Suppressor macrophage (primary cell): ENCODE data around the gene FTSJ1.
"Not testable (repeated sequence)": the region's sequence is repeated elsewhere in the genome, so short reads cannot be mapped to it uniquely, and the experiment has no call there.

Experiments used
- DNase-seq, 4 experiments: peaks; one replicate each; pipeline ENCODE4 v3.0.0-alpha.2; 2020 to 2022
- total RNA-seq, 17 experiments: gene quantifications; one replicate each; lab custom pipeline; 2026; ENCODE audit warnings: mixed read lengths in 6 of 17, inconsistent platforms in 3 of 17; lab: John Stamatoyannopoulos, UW

The FTSJ1 gene, protein sequence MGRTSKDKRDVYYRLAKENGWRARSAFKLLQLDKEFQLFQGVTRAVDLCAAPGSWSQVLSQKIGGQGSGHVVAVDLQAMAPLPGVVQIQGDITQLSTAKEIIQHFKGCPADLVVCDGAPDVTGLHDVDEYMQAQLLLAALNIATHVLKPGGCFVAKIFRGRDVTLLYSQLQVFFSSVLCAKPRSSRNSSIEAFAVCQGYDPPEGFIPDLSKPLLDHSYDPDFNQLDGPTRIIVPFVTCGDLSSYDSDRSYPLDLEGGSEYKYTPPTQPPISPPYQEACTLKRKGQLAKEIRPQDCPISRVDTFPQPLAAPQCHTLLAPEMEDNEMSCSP
- total RNA-seq: 11.9 to 45.6 (median 25.8) reads per million in 17 experiments

DNA sequence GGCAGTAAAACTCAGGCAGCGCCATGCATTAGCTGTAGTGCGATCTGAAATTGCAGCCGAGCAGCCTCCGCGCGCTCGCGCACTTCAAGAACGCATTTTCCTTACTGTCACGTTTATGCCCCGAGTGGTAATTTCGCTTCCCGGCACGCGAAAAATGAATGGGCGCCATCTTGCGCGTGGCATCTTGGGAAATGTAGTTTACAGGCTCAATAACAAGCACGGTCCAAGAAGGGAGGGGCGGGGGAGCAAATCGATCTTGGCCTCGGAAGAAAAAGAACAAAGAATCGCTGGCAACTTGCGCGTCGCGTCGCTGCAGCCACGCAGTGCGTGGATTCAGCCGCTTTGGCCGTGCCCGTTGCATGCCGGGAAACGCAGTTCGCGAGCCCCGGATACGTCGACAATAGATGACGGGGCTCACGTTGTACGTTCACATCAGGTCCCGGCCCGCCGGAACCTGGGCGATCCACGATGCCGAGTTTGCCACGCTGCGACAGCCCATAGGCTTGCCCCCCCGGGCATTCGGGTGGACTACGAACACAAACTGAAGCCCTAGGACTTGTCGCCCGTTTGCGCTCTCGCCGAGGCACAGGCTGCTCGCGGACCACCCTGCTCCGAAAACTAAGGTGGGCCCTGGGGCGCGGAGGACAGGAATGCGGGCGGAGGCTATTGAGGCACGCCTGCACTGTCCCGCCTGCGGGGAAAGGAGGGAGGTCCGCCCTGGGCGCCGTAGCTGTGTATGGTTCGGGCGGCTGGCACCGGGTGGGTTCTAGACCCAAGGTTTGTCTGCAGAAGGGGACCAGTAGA lies at the start of gene FTSJ1:
FTSJ1 (plus strand) TSS at position 426 of the 804 bp plus-strand sequence. CDS start 1,849 bp downstream, outside the sequence.
- peak; percentile 88 to 93 (median 92) for DNase-seq

DNA sequence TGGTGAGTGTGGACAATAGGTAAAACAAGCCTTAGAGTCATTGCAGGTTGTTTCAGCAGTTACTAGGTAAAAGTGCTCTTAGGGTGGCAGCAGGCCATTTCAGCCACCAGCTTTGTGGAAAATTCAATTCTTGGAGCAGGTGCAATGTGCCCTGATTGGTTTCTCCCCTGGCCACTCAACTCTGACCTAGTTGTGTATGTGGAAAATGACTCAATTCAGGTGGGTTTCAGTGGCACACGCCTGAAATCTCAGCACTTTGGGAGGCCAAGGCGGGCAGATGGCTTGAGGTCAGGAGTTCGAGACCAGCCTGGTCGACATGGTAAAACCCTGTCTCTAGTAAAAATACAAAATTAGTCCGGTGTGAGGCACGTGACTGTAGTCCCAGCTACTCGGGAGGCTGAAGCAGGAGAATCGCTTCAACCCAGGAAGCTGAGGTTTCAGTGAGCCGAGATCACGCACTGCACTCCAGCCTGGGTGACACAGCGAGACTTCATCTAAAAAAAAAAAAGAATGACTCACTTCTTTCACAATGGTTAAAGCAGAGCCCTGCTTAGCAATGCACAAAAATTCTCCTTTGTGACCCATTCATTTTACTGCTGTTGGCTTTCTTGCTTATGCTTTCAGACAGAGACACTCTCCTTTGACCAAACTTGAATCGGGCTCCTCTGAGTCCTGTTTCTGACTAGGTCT lies 48.8 kb upstream of the FTSJ1 start:
- DNase-seq: not testable (repeated sequence)

DNA sequence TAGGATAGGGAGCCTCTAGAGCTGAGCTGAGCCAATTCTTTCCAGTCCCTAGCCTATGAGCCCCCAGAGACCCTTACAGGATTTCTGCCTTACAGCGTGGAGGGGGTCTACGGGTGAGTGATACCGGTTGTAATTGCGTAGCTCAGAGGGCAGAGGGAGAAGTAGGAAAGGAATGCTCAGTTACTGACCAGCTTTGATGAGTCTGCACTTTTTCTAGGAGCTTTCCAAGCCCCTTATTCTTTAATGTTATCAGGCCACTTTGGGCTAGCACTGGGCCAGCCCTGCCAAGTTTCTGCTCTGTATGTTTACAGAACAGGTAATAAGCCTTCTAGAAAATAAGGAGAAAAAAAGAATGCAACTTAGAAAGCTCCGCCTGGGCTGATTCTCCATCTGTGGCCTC lies 46.4 kb upstream of the FTSJ1 start:
- not testable (repeated sequence) for DNase-seq

DNA sequence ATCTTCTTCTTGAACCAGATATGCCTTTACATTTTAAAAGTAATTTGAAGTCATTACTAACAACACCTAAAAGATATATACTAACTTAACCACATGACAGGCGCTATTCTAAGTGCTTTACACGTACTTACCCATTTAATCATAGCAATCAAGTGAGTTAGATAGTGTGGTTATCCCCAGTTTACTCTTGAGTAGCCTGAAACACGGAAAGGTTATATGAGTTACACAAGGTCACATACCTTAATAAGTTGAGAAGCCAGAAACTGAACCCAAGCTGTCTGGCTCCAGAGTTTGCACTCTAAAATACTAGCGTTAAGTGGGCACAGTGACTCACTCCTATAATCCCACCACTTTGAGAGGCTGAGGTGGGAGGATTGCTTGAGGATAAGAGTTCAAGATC lies 45.8 kb upstream of the FTSJ1 start:
- DNase-seq: not testable (repeated sequence)

DNA sequence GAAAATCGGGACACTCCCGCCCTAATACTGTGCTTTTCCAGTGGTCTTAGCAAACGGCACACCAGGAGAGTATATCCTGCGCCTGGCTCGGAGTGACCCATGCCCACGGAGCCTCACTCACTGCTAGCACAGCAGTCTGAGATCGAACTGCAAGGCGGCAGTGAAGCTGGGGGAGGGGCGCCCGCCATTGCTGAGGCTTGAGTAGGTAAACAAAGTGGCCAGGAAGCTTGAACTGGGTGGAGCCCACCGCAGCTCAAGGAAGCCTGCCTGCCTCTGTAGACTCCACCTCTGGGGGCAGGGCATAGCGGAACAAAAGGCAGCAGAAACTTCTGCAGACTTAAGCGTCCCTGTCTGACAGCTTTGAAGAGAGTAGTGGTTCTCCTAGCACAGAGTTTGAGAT lies 42.3 kb upstream of the FTSJ1 start:
- DNase-seq: not testable (repeated sequence)

DNA sequence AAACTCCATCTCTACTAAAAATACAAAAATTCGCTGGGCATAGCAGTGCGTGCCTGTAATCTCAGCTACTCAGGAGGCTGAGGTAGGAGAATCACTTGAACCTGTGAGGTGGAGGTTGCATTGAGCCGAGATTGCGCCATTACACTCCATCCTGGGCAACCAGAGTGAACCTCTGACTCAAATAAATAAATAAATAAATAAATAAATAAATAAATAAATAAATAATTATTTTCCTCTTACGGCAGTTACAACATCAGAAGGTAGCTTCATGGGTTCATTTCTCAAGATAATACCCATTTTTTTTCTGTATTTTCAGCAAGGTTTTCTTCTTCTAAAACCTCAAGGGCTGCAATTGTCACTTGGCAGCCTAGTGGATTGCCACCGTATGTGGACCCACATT lies 28.8 kb upstream of the FTSJ1 start:
- DNase-seq: not testable (repeated sequence)

DNA sequence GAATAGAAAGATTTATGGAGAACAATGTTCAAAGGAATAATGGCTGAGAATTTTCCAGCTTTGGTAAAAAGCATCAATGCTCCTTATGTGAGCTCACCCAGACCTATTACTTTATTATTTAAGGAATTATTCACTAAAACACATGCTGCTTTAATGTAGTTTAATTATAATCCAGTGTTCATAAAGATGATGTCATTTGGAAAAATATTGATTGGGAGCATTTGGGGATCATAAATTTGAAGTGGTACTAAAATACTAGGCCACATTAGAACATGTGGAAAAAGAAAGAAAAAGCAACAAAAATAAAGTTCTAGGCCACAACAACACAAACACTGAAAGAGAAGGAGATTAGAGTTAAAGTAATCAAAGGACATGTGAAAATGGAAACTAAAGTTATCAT lies 25.9 kb upstream of the FTSJ1 start:
- no peak for DNase-seq

DNA sequence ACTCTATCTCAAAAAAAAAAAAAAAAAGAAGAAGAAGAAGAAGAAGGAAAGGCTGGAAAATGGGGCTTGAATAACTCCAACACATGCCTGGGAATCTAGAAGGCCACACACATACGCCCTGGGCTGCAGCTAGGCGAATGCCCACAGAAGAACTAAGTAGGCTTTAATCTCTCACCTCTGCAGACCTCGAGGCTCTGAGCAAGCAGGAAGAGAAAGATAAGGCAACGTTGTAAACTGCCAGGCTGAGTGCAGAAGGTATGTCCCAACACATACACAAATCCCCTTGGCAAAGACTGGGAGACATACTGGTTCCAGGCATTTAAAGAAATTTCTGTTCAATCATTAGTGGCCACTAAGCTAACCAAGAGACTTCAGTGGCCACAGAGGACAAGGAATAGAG lies 24.3 kb upstream of the FTSJ1 start:
- DNase-seq: no peak

DNA sequence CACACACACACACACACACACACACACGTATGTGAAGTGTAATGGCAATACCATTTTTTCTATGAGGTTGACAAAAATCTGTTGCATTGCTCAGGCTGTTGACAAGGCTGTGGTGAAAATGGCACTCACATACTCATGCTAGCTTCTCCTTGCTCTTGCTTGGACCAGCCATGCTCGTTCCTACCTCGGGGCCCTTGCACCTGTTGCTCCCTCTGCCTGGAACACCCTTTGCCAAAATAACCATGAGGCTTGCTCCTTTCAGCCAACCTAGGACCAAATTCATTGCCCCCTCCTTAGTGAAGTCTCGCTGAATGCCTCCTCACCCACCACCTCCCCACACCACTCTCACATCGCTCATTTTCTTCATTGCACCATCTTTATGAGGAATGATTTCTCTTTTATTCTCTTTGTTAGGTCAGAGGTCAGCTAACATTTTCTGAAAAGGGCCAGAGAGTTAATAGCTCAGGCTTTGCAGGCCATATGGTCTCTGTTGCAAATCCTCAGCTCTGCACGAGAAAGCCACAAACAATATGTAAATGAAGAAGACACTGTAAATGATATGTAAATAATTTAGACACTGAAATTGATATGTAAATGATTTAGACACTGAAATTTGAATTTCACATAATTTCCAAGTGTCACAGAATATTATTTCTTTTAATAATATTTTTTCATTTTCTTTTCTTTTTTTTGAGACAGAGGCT lies 19.2 kb upstream of the FTSJ1 start:
- no peak for DNase-seq

DNA sequence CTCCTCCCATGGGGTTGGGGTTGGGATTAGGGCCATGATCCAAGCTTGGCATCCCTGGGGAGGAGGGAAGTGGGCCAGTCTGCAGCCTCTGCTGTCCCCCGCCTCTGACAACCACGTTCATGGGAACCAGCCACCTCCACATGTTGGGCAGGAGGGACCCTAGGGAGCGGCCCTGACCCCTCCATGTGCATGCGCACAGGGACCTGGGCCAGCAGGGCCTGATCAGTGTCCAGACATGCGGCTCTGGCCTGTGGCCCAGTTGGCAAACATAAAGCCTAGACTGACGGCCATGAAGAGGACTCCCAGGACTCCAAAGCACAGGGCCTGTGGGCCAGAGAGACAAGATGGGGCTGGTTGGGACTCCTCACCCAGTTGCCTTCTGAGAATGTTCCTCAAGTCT lies 17.3 kb upstream of the FTSJ1 start:
- no peak for DNase-seq

DNA sequence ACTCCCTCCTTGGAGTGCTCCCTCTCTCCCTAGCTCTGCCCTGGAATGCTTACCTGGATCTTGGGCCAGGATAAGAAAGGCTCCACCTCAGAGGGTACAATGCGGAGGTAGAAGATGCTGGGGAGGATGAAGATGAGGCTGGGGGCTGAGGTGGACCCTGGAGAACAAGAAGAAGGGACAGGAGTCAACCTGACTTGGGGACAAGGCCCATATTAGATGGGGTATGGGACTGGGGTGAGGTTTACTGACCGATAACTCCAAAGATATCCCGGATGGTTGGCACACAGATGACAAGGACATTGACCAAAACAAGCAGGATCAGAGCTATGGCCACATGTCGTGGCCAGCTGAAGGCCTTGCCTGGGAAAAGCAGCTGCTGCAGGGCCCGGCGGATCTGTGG lies 16.5 kb upstream of the FTSJ1 start:
- no peak for DNase-seq

DNA sequence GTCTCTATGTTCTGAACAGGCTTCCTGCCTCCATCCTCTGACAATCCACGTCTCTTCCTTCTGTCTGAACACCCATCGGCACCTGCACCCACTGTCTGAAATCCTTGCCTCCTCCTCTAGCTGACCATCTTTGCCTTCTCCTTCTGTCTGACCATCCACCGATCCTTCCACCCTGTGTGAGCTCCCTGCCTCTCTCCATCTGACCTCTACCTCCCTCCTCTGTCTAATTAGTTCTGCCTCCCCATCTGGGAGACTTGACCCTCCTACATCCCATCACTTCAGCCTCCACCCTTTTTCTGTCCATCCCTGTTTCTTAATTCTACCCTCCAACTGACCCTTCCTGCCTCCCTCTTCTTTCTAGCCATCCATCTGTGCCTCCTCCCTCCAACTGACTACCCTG lies 16.0 kb upstream of the FTSJ1 start:
- DNase-seq: no peak

DNA sequence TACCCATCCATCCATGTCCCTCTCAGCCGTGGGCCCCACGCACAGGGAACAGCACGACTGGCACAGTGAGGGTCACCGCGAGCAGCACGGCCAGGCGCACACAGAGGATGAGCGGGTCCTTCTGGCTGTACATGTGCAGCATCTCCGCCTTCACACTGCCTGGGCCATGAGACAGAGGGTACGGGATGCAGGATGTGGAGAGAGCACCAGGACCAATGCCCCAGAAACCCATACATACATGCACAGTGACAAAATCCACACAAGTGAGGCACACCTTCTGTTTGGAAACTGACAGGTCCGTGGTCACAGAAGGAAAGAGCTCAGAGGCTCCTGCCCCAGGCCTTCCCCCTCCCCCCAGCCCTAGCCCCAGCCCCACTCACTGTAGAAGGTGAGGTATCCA lies 15.4 kb upstream of the FTSJ1 start:
- DNase-seq: no peak

DNA sequence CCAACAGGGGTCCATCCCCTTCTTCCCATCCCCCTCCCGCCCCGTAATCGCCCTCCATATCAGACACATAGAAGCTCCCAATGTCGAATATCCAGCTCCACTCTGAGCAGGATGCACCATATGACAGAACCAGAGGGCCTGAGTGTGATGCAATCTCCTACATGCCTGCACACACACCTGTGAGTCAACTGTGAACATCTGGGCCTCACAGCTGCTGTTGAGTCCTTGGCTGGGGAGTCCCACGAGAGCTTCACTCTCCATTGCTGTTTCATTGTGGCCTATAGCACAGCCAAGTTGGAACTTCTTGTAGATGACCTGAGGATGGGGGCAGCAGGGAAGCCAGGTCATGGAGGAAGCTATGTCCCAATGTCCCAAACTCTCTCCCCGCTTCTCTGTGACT lies 14.2 kb upstream of the FTSJ1 start:
- DNase-seq: no peak

DNA sequence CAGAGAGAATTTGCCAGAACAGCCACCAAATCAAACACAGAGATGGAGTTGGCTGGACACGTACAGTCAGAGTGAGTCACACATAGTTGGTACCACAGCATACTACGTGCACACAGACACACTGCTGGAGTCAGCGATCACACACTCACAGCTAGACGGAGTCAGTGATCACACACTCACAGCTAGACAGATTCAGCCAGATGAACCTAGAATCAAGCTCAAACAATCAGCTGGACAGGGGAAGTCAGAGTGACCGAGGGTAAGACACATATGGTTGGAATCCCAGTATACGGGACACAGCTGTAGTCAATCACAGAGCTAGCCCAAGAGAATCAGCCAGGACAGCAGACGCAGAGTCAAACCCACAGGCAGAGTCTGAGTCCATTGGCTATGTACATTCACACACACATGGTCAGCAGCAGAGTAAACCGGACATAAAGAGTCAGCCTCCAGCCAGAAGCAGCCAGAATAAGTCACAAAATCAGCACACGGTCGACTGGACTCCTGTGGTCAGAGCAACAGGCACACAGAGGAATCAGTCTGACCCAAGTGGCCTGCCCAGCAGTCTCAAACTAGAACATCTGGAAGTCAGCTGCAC lies 10.6 kb upstream of the FTSJ1 start:
- no peak for DNase-seq

DNA sequence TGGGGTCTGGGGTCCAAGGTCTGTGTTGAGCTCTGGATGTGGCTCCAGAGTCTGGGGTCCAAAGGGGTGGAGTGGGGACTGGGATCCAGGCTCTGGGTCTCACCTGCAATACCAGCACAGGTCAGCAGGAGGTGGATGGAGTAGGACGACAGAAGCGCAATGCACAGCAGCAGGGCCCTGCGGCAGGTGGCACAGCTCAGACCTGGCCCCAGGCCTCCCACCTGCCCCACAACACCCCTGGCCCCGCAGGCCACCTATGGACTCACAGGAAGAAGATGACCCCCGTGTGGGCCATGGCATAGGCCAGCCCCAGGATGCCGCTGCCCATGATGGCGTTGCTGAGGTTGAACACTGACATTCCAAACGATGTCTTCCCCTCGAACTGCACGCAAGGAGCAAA lies 9.3 kb upstream of the FTSJ1 start:
- DNase-seq: no peak

DNA sequence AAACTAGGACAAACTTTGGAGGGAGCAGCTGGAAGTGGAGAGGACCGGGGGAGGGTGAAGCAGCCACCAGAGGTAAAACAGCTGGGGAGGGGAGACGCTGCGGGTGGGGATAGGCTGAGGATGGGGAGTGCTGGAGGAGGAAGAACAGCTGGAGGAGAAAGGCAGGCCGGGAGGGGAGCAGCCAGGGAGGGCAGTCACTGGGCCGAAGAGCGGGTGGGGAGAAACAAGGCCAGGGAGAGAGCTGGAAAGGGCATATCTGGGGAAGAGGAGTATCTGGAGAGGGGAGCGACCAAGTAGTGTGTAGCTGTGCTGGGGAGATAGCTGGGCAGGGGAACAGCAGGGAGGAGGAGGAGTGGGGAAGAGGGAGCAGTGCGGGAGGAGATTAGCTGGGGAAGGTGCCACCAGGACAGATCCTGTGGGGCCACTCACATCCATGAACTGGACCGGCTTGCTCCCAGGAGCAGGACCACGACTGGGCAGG lies 8.7 kb upstream of the FTSJ1 start:
- no peak for DNase-seq

DNA sequence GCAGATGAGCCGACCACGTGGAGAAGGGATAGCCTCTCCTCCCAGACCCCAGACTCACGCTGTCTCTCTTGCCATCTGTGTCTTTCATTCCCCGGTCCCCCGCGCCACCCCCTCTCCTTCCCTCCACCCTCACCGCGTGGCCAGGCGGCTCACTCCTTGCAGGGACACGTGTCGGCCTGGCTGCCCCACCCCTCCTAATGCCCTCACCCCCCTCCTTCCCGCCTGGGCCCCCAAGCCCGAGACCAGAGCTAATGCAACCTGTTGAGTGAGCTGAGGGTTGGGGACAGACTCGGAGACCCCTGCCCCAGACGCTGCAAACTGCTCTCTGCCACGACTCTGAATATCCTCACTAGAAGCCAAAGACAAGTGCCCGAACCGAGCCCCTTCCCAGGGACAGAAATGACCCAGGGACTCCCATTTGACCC lies 7.7 kb upstream of the FTSJ1 start:
- DNase-seq: no peak

DNA sequence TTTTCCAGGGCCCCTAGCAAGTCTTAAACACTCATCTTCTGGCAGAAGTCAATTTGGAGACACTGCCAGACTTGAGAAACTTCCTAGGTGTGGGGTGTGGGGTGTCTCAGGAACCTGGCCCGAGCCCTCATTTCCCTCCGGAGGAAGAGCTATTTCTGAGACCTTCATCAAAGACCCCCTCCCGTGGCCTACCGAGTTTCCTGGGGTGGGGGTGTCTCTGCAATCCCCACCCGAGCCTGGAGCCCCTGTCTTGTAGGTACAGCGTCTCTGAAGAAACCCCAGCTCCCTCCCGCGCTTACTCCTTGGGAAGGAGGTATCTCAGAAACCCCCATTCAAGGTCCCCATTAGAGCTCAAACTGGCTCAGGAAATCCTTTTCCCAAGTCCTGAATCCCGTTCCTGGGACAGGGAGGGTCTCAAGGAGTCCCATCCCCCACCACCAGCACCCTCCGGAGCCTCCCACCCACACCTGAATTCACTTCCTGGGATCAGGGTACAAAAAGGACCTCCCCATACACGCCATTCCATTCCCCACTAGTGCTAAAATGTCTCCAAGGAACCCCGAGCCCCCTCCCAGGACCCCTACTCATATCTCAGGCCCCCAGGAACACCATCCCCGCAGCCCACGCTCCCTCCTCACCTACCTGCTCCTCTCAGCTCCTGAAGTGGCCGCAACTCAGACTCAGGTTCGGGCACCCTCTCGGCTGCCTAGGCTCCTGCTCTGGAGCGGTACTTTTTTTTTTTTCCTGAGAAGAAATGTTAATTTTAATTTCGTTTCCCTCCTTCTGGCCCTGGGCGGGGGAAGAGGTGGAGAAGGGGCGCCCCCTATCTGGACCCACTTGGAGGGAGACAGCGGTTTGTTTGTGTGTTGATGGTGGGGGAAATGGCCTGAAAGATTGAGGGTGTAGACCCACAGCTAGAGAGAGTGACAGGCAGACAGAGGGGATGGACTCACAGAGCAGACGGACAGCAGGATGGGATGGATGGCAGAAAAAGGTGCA lies 7.0 kb upstream of the FTSJ1 start:
- peak in 2 of 4 experiments; percentile 22 to 30 for DNase-seq

DNA sequence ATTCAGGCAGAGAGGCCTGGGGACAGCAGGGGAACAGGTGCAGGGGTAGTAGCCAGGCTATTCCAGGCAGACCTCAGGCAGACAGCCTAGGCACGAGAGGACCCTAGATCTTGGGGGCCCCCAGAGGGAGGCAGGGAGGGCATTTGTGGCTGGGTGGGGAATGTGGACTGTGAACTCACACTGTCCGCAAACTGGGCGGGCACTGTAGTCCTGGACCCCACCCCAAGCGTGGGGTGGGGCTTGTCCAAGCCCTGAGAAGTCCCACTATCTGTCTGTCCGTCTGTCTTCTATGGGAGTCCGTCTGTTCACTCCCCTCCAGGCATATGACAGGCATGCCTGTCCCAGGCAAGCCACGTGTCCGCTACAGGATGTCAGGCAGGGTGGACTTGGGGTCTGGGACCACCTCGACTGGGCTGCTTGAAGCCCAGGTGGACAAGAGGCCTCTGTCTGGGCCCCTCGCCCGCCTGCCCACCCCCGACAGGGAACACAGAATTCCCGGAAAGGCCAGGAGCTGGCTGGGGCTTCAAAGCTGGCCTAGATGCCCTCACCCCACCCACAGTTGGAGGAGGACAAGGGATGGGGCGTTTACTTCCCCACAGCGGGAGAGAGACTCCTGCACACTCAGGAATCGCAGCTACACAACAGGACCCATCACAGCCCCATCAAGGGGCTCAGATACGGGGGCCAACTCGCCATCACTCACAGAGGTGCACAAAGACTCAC lies 5.7 kb upstream of the FTSJ1 start, which contains the start of gene SLC38A5:
SLC38A5 (minus strand) TSS at position 151 of the 723 bp plus-strand sequence. CDS start 2,336 bp downstream, outside the sequence.
- DNase-seq: no peak
